ENCODE results near the gene CASTOR1.

Gene CASTOR1

DNA sequence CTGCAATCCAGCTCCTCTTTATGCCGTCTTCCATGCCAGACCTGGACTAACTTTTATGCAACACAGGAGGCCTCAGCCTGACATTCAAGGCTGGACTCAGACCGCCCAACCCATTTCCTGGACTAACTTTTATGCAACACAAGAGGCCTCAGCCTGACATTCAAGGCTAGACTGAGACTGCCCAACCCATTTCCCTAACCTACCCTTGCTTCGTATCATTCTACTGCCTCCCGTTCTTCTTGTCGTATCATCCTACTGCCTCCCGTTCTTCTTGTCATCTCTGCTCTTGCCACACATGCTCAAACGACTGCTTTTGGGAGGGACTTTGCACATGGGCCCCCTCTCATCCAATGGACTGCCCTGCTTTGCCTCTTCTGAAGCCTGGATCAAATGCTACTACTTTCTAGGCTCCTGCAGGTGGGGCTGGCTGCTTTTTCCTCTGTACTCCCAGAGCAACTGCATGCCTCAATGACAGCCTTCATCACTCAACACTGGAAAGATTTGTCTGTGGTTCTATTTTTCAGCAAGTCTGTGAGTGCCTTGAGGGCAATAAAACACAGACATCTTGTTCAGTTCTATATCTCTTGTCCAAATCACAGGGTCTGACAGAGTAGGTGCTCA is 29.6 kb upstream of the CASTOR1 start:
- no peak for DNase-seq

GRCh38 chr22:30317778-30318177 is 28.5 kb upstream of the CASTOR1 start:
- no peak for DNase-seq

DNA sequence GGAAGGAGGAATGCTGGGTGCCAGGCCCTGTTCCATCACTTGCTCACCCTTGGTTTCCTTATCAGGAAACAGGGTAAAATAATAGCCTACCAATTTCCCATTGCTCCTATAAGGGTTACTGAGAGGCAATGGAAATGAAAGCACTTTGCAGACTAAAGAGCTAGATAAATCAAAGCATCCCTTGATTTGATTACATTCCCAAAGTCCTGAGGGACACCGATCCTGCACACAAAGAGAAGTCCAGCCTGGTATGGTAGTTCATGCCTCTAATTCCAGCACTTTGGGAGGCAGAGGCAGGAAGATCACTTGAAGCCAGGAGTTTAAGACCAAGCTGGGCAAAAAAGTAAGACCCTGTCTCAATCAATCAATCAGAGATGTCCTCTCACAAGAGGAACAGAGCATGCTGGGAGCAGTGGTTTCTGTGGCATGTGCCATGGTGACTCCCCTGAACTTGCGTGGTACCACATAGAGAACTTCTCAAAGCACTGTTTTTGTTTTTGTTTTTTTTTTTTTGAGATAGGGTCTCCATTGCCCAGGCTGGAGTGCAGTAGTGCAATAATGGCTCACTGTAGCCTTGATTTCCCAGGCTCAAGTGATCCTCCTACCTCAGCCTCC is 26.8 kb upstream of the CASTOR1 start:
- DNase-seq, result no peak

DNA sequence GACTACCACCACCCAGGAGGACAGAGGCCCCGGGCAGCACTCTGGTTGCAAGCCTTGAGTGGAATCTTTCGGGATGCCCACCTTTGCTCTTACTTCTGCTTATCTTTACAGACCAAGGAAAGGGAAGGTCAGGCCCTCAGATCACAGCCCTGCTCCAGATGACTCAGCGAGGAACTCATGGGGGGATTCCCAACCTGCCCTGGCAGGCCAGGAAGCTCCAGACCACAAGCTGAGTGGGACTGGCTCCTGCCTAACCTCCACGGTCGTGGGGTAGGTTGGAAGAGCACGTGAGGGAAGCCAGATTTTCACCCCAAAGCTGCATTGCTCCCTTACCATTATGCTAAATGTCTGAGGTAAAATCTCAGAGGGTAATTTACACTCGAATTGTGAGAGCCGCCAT is 25.6 kb upstream of the CASTOR1 start:
- DNase-seq, result peak; percentile 20

- DNase-seq, result no peak
Measured at GRCh38 chr22:30313527-30314363, 24.4 kb upstream of the CASTOR1 start.

DNA sequence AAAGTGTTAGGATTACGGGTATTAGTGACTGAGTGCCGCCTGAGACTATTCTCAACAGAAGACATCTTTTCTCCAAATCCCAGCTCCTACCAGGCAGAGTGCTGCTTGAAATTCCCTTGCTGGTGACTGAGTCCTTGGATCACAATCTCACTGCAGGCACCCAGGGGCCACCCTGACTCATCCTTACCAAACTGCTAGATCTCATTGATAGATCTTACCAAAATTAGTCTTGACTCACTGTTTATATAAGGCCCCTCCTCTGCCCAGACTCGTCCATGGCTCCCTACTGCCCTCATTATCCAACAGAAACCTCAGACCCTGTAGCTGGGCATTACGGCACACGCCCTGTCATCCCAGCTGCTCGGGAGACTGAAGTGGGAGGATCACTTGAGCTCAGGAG is 22.7 kb upstream of the CASTOR1 start:
- no peak for DNase-seq

DNA sequence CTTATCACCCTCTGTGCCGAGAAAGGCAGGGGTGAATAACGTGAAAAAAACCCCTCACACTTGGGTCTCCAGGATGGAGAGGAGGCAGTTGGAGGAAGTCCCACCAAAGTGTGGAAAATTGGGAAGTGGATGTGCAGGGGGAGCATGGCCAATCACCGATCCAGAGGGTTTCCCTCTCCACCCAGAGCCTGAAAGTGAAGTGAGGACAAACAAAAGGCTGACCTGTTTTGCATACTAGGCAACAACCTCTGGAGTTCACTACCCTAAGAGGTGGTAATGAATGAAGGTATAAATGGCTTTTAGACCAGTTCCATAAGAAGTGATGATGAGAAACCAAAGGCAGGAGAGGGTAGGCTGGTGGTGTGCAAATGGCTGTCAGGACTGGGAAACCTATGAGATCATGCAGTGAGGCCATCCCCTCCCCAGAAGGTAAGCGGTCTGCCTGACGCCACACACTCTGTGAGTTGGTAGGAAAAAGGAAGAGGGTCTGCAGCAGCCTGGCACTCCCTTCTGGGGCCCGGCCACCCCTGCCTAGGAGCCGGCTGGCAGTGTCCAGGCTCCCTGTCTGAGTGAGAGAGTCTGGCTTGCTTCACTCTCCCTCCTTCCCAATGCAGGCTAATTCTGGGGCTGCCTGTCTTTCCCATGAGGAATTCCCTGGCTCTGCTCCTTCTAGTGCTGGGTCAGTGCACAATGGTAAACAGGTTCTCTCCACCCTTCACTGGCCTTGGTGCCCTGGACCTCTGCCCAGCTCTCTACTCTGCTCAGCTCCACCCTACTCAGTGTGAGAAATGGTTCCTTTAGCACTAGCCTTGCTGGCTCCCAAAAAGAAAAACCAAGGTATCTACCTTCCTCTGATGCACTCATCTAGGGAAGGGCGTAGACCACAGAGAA is 21.8 kb upstream of the CASTOR1 start:
- no peak for DNase-seq

DNA sequence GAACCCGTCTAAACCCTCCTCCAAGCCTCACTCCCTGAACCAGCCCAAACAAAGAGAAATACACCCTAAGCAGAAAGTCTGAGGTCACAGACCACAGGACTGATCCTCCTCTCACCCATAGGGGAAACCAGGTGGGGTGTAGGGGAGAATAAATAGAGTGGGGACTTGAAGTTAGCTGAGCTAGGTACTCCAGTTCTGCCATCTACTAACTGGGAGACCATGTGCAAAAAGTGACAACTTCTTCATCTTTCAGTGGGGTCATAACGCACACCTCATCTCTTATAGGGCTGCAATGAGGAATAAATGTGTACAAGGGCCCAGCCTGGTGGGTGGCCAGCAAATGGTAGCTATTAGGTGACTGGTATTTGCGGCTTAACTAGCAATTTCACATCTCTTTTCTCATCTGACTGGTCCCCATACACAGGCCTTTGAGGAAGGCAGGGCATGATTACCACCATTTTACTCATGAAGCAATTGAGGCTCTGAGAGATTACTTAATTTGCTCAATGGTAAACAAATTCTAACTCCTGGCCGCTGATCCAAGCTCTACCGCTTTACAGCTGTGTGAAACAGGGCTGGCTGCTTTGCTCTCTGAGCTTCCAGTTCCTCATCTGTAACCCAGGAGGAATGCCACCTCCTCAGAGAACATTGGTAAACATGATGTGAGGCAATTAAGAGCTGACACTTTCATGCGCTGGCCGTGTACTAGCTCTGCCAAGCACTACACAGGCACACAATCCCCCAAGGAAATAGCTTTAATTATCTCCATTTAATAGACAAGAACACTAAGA is 20.8 kb upstream of the CASTOR1 start:
- DNase-seq, result no peak

GRCh38 chr22:30308518-30309230 is 19.4 kb upstream of the CASTOR1 start:
- no peak for DNase-seq

- DNase-seq, result no peak
Measured at GRCh38 chr22:30308093-30308492, 18.8 kb upstream of the CASTOR1 start.

DNA sequence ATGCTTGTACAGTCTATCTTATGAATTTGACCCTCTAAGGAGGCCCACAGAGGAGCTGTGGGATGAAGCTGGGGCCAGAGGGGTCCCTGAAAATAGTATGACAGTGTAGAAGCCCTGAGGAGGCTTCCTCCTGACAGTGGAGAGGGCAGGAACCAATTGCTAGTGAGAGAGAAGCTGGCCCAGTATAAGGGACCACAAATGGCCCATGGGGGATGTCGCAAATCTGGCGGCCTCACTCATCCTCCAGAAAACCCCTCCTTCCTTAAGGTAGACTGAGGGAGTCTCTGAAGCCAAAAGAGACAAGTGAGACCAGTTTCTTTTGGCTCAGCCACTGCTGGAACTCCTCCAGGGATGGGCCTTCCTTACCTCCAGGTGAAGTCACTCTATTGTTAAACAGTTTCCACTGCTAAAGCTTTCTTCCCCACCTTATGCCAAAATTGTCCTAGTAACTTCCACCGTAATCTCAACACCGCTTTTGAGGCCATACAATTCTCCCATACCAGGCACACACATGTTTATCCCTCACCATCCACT is 17.8 kb upstream of the CASTOR1 start:
- no peak for DNase-seq

- no peak for DNase-seq
Measured at GRCh38 chr22:30306627-30307011, 17.3 kb upstream of the CASTOR1 start.

DNA sequence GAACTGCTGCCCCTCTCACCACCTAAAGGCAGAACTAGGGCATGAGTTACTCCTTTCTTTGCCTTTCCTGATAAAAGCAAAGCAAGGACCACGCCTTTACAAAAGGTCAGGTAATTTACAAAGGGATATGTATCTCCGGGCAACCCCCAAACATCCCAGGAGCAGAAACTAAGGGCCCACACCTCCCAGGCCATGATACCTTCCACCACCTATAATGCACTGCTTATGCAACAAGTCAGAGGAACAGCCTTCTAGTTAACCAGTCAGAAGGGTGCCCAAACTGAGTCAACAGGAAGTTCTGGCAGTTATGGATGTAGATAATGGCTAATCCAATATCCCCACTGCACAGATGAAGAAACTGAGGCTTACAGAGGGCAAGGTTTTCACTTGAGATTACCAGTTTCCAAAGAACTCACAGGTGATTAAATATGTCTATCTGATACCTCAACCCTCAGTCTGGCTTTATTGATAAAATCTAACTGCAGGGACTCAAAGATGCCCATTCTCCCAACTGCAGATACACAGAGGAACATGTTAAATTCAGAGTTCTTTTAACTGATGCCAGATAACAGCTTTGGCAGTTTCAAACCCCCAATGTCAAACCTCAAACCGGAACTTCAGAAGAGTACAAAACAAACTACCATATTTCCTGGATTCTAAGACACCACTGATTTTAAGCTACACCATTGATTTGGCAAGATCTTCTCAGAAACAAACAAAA is 16.8 kb upstream of the CASTOR1 start:
- no peak for DNase-seq

DNA sequence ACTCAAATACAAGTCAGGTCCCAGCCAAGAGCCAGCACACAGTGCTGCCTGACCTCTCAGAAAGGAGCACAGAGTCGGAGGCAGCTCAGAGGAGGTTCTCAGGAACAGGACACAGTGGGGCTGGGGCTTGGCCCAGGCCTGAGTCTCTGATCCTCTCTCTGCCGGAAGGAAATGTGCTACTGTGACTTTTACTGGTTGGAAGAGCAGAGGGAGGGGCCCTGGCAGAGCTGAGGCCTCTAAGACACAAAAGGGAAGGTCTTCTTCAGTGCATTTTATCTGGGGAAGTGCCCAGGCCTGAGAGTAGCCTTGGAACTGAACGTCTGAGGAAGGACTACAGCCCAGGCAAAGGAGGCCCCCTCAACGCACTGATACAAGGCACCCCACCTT is 16.2 kb upstream of the CASTOR1 start:
- no peak for DNase-seq

DNA sequence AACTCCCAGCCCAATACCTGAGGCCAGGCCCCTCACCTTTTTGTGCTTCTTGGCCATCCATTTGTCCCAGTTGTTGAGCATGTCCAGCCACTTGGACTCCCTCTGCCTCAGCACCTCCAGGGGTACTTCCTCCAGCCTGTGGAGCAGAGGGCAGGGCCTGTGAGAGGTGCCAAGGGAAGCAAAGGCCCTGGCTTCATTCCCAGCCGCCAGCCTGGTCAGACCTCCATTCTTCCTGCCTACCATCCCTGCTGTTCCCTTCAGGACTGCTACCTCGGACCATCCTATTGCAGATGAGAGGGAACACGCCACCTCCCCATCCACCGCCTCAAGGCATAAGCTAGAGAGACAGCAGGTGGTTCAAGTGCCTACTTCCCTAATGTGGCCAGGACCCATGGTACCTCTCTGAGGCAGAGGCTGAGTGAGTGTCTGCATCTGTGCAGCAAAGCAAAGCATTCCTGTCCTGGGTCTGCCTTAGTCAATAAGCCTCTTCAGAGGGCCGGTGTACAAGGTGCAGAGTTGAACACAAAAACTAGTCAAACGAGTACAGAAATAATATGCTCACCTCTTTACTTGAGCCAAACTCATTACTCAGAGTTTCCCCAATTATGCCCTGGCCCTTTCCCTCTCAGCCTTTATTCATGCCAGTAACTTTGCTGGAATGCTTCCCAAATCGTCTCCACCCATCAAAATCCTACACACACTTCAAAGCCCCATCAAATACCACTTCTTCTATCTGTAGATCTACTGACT is 15.4 kb upstream of the CASTOR1 start:
- no peak for DNase-seq

- no peak for DNase-seq
Measured at GRCh38 chr22:30302810-30303138, 13.5 kb upstream of the CASTOR1 start.

DNA sequence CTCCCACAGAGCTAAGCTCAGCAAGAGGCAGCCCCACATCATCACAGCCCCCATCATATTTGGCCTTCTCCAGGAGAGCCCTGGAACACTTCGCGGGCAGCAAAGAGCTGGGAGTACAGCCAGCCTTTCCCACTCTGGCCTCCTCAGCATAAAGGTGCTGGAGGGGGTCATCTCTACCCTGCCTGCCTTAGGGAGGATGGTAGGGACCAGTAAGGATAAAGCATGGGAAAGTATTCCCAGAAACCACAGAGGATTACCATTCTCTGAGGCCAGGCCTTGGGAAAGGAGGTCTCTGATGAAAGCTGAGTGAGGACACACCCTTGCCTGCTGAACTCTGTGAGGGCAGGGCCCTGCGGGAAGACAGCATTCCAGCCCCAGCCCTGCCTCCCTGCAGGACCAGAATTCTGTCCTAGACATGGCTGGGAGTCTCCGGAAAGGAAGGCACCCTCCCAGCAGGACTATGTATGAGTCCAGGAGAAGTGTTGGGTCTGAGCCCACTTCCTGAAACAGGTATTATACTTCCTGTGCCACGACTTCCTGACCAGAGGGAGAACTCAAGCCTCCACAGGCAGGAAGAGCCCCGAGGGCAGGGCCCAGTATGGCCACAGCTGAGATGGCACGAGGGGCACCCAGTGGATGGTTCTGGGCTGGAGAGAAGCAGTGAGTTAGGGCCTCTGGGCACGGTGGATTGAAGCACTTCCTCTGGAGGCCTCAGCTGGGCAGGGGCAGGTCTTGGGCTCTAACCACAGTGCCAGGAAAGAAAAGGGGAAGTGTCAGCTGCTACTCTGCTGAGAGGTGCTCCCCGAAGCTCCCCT is 12.9 kb upstream of the CASTOR1 start:
- no peak for DNase-seq

DNA sequence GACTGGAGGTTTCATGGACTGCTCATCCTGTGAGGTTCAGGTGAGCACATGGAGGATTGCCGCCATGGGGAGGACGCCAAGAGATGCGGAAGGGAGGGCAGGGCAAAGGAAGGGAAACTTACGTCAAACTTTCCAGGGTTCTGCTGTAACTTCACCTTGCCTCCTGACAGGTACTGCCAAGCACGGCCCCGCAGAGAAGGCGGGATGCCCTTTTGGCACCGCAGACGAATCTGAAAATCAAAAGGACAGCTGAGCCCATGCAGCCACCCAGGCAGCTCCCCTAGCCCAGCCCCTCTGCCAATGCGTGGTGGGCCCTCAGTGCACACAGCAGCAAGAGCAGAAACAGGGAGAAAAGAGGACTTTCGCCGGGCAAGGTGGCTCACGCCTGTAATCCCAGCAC is 10.0 kb upstream of the CASTOR1 start:
- no peak for DNase-seq

All from effector CD8-positive, alpha-beta T cell (primary cell).